Epithelial cell of prostate (primary cell): ENCODE measurements around the gene GRK5.
"Not testable (repeated sequence)": the region's sequence is repeated elsewhere in the genome, so short reads cannot be mapped to it uniquely, and the experiment has no call there.

ENCODE experiments used
- DNase-seq: peaks from one replicate; pipeline ENCODE4 v3.0.0-alpha.2; 2011; ENCODE audit warnings: low read depth, low spot score
- H3K27ac ChIP-seq: fragments of 450-650 bp; 2 replicates; pipeline ENCODE4 v1.5.1; 2017; ENCODE audit warnings: mild to moderate bottlenecking

The GRK5 gene

GRCh38 chr10:119268871-119269506, 61.6 kb downstream of the GRK5 start:
- H3K27ac ChIP-seq = no peak overlapping the region
- DNase-seq = no peak

GRCh38 chr10:119269737-119270136, 62.4 kb downstream of the GRK5 start:
- no peak overlapping the region for H3K27ac ChIP-seq

GRCh38 chr10:119270762-119271366, 63.5 kb downstream of the GRK5 start:
- no peak for DNase-seq
- H3K27ac ChIP-seq = peak overlapping the region; percentile 5

More at GRCh38 chr10:119269737-119270136, 62.4 kb downstream of the GRK5 start:
- DNase-seq = no peak

- H3K27ac ChIP-seq, DNase-seq: not testable (repeated sequence)
Observed at GRCh38 chr10:119272338-119272734, 65.0 kb downstream of the GRK5 start.

- no peak for DNase-seq
- H3K27ac ChIP-seq = no peak overlapping the region
Observed at GRCh38 chr10:119272736-119273135, 65.4 kb downstream of the GRK5 start.

GRCh38 chr10:119273413-119273812, 66.0 kb downstream of the GRK5 start:
- no peak for DNase-seq
- no peak overlapping the region for H3K27ac ChIP-seq

GRCh38 chr10:119274519-119275045, 67.2 kb downstream of the GRK5 start:
- H3K27ac ChIP-seq = no peak overlapping the region

GRCh38 chr10:119275085-119275484, 67.7 kb downstream of the GRK5 start:
- H3K27ac ChIP-seq = no peak overlapping the region
- no peak for DNase-seq

More at GRCh38 chr10:119274519-119275045, 67.2 kb downstream of the GRK5 start:
- DNase-seq = no peak

GRCh38 chr10:119276194-119276593, 68.8 kb downstream of the GRK5 start:
- not testable (repeated sequence) for H3K27ac ChIP-seq, DNase-seq

- no peak overlapping the region for H3K27ac ChIP-seq
- no peak for DNase-seq
Observed at GRCh38 chr10:119278126-119278709, 70.8 kb downstream of the GRK5 start.

GRCh38 chr10:119279441-119279840, 72.1 kb downstream of the GRK5 start:
- no peak overlapping the region for H3K27ac ChIP-seq
- no peak for DNase-seq

GRCh38 chr10:119281581-119282071, 74.3 kb downstream of the GRK5 start:
- no peak for DNase-seq
- H3K27ac ChIP-seq = no peak overlapping the region

- no peak overlapping the region for H3K27ac ChIP-seq
- DNase-seq = no peak
Observed at GRCh38 chr10:119282446-119282845, 75.1 kb downstream of the GRK5 start.

- no peak for DNase-seq
- H3K27ac ChIP-seq = no peak overlapping the region
Observed at GRCh38 chr10:119283387-119283786, 76.0 kb downstream of the GRK5 start.

- DNase-seq = no peak
- no peak overlapping the region for H3K27ac ChIP-seq
Observed at GRCh38 chr10:119283818-119284217, 76.4 kb downstream of the GRK5 start.

- DNase-seq = no peak
- H3K27ac ChIP-seq = no peak overlapping the region
Observed at GRCh38 chr10:119284679-119285096, 77.3 kb downstream of the GRK5 start.

GRCh38 chr10:119285495-119286267, 78.3 kb downstream of the GRK5 start:
- no peak overlapping the region for H3K27ac ChIP-seq
- no peak for DNase-seq

GRCh38 chr10:119286516-119286915, 79.1 kb downstream of the GRK5 start:
- DNase-seq = no peak
- no peak overlapping the region for H3K27ac ChIP-seq

- DNase-seq = no peak
Observed at GRCh38 chr10:119286983-119287633, 79.7 kb downstream of the GRK5 start.

GRCh38 chr10:119288574-119289001, 81.2 kb downstream of the GRK5 start:
- DNase-seq = no peak
- H3K27ac ChIP-seq = no peak overlapping the region

More at GRCh38 chr10:119286983-119287633, 79.7 kb downstream of the GRK5 start:
- no peak overlapping the region for H3K27ac ChIP-seq
